ENCODE results near the gene KRT5. TPM values are rescaled to one million over a fixed set of nuclear protein-coding genes. Genes with fewer than 3 reads are reported as not detected.
"Not testable (repeated sequence)": the region's sequence is repeated elsewhere in the genome, so short reads cannot be mapped to it uniquely, and the experiment has no call there.

KRT5 gene
- total RNA-seq, 2 experiments from 2014 or later, result not detected

GRCh38 chr12:52487744-52488443 is 32.3 kb downstream of the KRT5 start:
- H3K4me1 Mint-ChIP-seq; H3K27ac Mint-ChIP-seq; intact Hi-C loops (cut with DNase I, micrococcal nuclease); H3K36me3 Mint-ChIP-seq (ENCODE audit: low read depth); H3K4me3 Mint-ChIP-seq; ATAC-seq; DNase-seq; POLR2A ChIA-PET: not testable (repeated sequence)
- CTCF ChIA-PET, result interaction anchor here (1.0 kb wide), 1 partner anchor 12 kb away, joined by 7 read pairs; no protein-coding TSS in a partner anchor
- peaks cover 31% of the 10 kb centered on the region for H3K27me3 Mint-ChIP-seq
- peaks cover 12% of the 10 kb centered on the region for H3K9me3 Mint-ChIP-seq (ENCODE audit: low read depth)

GRCh38 chr12:52487211-52487610 is 33.0 kb downstream of the KRT5 start:
- DNase-seq, result no peak
- H3K4me3 Mint-ChIP-seq, result no peak overlapping the region
- peaks cover 12% of the 10 kb centered on the region for H3K9me3 Mint-ChIP-seq (ENCODE audit: low read depth)
- no peaks in the 10 kb centered on the region for H3K36me3 Mint-ChIP-seq (ENCODE audit: low read depth)
- CTCF ChIA-PET, result no interaction called here
- intact Hi-C loops (cut with DNase I, micrococcal nuclease), result no loop called here
- ATAC-seq, result no peak
- POLR2A ChIA-PET, result no interaction called here
- H3K4me1 Mint-ChIP-seq, result no peaks in the 10 kb centered on the region
- H3K27me3 Mint-ChIP-seq, result peaks cover 34% of the 10 kb centered on the region
- no peak overlapping the region for H3K27ac Mint-ChIP-seq

DNA sequence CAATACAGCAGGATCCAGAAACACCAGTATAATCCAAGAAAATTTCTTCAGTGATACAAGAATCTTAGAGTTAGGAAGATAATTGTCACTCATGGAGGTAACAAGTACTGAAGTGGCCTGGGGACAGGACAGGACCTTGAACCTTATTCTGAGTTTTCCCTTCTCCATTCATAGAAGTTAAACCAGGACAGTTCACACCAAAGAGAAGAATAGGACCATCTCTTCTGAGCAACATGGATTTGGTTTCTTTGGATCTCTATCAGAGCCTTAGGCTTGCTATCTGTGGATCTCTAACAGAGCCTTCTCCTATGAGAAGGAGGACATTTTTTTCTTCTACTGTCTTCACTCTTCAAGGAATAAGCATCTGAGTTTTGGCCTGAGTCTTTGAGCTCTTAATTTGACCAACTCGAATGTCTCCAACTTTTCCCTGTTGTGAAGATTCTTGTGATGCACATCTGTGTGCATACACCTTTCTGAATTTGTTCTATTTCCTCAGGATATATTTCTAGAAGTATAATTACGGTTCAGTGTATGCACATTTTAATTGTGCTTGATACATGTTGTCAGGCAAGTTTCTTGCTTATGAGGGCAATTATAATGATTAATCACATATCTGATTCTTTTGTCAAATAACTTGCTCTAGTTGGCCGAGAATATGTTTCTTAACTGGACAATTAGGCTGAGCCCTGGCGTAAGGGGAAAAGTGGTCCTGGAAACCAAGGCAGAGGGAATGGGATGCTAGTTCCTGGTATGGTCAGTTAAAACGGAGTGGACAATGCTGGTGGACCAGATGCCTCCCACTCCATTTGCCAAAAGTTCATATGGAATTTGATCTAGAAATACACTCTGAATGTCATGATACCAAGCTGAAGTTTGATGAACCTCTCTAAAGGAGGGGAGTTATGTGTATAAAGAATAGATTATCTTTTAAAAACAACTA is 33.8 kb downstream of the KRT5 start:
- DNase-seq, result no peak
- ChIA-PET POLR2A (no interaction called here), CTCF (no interaction called here)
- intact Hi-C loops (cut with DNase I, micrococcal nuclease), result no loop called here
- no peak overlapping the region for H3K4me3 Mint-ChIP-seq
- peaks cover 12% of the 10 kb centered on the region for H3K9me3 Mint-ChIP-seq (ENCODE audit: low read depth)
- no peak overlapping the region for H3K27ac Mint-ChIP-seq
- H3K27me3 Mint-ChIP-seq, result peaks cover 35% of the 10 kb centered on the region
- H3K4me1 Mint-ChIP-seq, result no peaks in the 10 kb centered on the region
- no peaks in the 10 kb centered on the region for H3K36me3 Mint-ChIP-seq (ENCODE audit: low read depth)
- no peak for ATAC-seq

GRCh38 chr12:52480073-52480472 is 40.1 kb downstream of the KRT5 start:
- H3K9me3 Mint-ChIP-seq (ENCODE audit: low read depth), result peaks cover 10% of the 10 kb centered on the region
- no peak overlapping the region for H3K27ac Mint-ChIP-seq
- CTCF ChIA-PET, result no interaction called here
- H3K4me1 Mint-ChIP-seq, result no peaks in the 10 kb centered on the region
- H3K36me3 Mint-ChIP-seq (ENCODE audit: low read depth), result no peaks in the 10 kb centered on the region
- ATAC-seq, result no peak
- POLR2A ChIA-PET, result no interaction called here
- no peak for DNase-seq
- intact Hi-C loops (cut with DNase I, micrococcal nuclease), result no loop called here
- H3K4me3 Mint-ChIP-seq, result no peak overlapping the region
- peaks cover 34% of the 10 kb centered on the region for H3K27me3 Mint-ChIP-seq

- Mint-ChIP-seq H3K36me3 (ENCODE audit: low read depth) (no peaks in the 10 kb centered on the region), H3K9me3 (ENCODE audit: low read depth) (peaks cover 2% of the 10 kb centered on the region), H3K27ac (no peak overlapping the region), H3K27me3 (peaks cover 18% of the 10 kb centered on the region), H3K4me1 (no peaks in the 10 kb centered on the region), H3K4me3 (no peak overlapping the region)
- DNase-seq (no peak), ATAC-seq (no peak)
- CTCF ChIA-PET, result interaction anchor here (1.0 kb wide), 1 partner anchor 16 kb away, joined by 4 read pairs; the partner anchor contains the start of gene KRT6A
- POLR2A ChIA-PET, result no interaction called here
- intact Hi-C loops (cut with DNase I, micrococcal nuclease), result no loop called here
Measured at GRCh38 chr12:52477651-52478050, 42.5 kb downstream of the KRT5 start.

- H3K4me3 Mint-ChIP-seq, result no peak overlapping the region
- CTCF ChIA-PET, result no interaction called here
- ATAC-seq, result no peak
Measured at GRCh38 chr12:52474212-52474611, 46.0 kb downstream of the KRT5 start.

DNA sequence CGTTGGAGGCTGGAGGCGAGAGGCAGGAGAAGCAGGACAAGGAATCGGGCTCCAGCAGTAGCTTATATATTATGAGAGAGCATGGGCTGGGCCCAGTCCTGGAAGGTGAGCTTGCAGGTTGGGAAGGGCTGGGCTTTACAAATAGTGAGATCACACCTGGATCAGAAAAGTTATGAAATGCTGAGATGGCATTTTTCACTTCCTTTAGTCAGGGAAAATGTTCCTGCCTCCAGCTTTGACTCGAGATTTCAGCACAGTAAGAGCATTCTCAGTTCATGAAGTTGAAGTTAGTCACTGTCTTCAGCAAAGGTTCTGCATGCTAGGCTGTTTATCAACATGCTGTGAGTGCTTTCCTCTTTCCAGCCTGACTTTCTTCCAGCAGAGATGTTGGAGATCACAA is 46.4 kb downstream of the KRT5 start, which contains the start of gene KRT6C:
TSS of gene KRT6C (minus strand) at position 38 of the 400 bp plus-strand sequence. CDS start 68 bp downstream, outside the sequence.
- ChIA-PET CTCF (interaction anchor here (0.7 kb wide), 1 partner anchor 195 kb away, joined by 3 read pairs; no protein-coding TSS in a partner anchor), POLR2A (no interaction called here)
- ATAC-seq (no peak), DNase-seq (no peak)
- Mint-ChIP-seq H3K4me3 (no peak within 1 kb of the TSS), H3K27ac (no peak within 1 kb of the TSS), H3K4me1 (no peaks in the 10 kb centered on the region), H3K27me3 (peaks cover 7% of the 10 kb centered on the region), H3K9me3 (ENCODE audit: low read depth) (no peaks in the 10 kb centered on the region), H3K36me3 (ENCODE audit: low read depth) (no peaks in the 10 kb centered on the region)
- intact Hi-C loops (cut with DNase I, micrococcal nuclease), result no loop called here

More at GRCh38 chr12:52474212-52474611, 46.0 kb downstream of the KRT5 start:
- POLR2A ChIA-PET, result no interaction called here
- Mint-ChIP-seq H3K9me3 (ENCODE audit: low read depth) (no peaks in the 10 kb centered on the region), H3K27me3 (peaks cover 9% of the 10 kb centered on the region), H3K4me1 (no peaks in the 10 kb centered on the region), H3K36me3 (ENCODE audit: low read depth) (no peaks in the 10 kb centered on the region), H3K27ac (no peak overlapping the region)
- DNase-seq, result no peak
- intact Hi-C loops (cut with DNase I, micrococcal nuclease), result no loop called here

GRCh38 chr12:52469853-52470252 is 50.3 kb downstream of the KRT5 start:
- no peak for ATAC-seq
- intact Hi-C loops (cut with DNase I, micrococcal nuclease), result no loop called here
- POLR2A ChIA-PET, result interaction anchor here (0.6 kb wide), 1 partner anchor 913 kb away, joined by 3 read pairs; no protein-coding TSS in a partner anchor
- Mint-ChIP-seq H3K4me1 (no peaks in the 10 kb centered on the region), H3K9me3 (ENCODE audit: low read depth) (no peaks in the 10 kb centered on the region), H3K36me3 (ENCODE audit: low read depth) (no peaks in the 10 kb centered on the region), H3K27ac (no peak overlapping the region), H3K4me3 (no peak overlapping the region), H3K27me3 (peaks cover 9% of the 10 kb centered on the region)
- no peak for DNase-seq
- CTCF ChIA-PET, result no interaction called here

DNA sequence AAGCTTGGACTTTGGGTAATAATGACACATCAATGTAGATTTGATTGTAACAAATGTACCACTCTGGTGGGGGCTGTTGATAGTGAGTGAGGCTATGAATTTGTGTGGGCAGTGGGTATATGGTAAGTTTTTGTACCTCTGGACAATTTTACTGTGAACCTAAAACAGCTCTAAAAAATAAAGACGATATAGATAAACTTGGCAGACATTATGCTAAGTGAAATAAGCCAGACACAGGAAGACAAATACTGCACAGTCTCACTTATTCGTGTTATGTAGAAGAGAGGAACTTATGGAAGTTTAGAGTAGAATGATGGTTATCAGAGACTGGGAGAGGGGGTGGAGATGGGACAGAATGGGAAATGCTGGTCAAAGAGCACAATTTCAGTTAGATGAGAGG is 55.3 kb downstream of the KRT5 start:
- Mint-ChIP-seq H3K9me3 (ENCODE audit: low read depth) (no peaks in the 10 kb centered on the region), H3K4me3 (no peak overlapping the region), H3K36me3 (ENCODE audit: low read depth) (no peaks in the 10 kb centered on the region), H3K27ac (no peak overlapping the region), H3K27me3 (peaks cover 12% of the 10 kb centered on the region), H3K4me1 (no peaks in the 10 kb centered on the region)
- POLR2A ChIA-PET, result no interaction called here
- intact Hi-C loops (cut with DNase I, micrococcal nuclease), result no loop called here
- no peak for ATAC-seq
- DNase-seq, result no peak
- CTCF ChIA-PET, result interaction anchor here (0.5 to 0.7 kb wide), 2 partner anchors 91 to 155 kb away, joined by 3 read pairs; no protein-coding TSS in a partner anchor

Data from activated CD4-positive, alpha-beta T cell treated with anti-CD3 and anti-CD28 coated beads for 36 hours (primary cell).